Thoracic aorta (tissue), 2 donors: ENCODE data around the gene GABRG3. TPM values are rescaled to one million over a fixed set of nuclear protein-coding genes. Genes with fewer than 3 reads are reported as not detected.

Experiments
- ATAC-seq: fragments of 150-250 bp; one replicate; pipeline ENCODE4 v1.8.0; 2017; ENCODE audit warnings: low read depth; ENCODE audit not compliant: insufficient number of reproducible peaks, low FRiP score
- DNase-seq: peaks from one replicate; pipeline ENCODE4 v3.0.0-alpha.2; 2020; ENCODE audit warnings: low spot score
- H3K27ac ChIP-seq, 2 donors: fragments of 200-600 bp; sonication (generic); 1 replicate in 1 of 2; 2 replicates in 1 of 2; pipeline ENCODE4 v1.5.1; 2016; ENCODE audit warnings: mild to moderate bottlenecking in 2 of 2, moderate library complexity in 2 of 2
- H3K27me3 ChIP-seq: fragments of 200-600 bp; sonication (generic); replicated peaks from 2 replicates; pipeline ENCODE4 v1.6.0; 2016; ENCODE audit warnings: mild to moderate bottlenecking; ENCODE audit not compliant: insufficient read depth
- H3K36me3 ChIP-seq: fragments of 200-600 bp; sonication (generic); one replicate; pipeline ENCODE4 v1.5.1; 2016
- H3K4me1 ChIP-seq, 2 donors: fragments of 200-600 bp; sonication (generic); 1 replicate in 1 of 2; 2 replicates in 1 of 2; pipeline versions ENCODE4 v1.5.1 to v1.6.0; 2016; ENCODE audit warnings: low read depth in 2 of 2, mild to moderate bottlenecking in 1 of 2; ENCODE audit not compliant: control insufficient read depth in 1 of 2
- H3K4me3 ChIP-seq: fragments of 200-600 bp; sonication (generic); 2 replicates; pipeline ENCODE4 v1.5.1; 2016; ENCODE audit warnings: mild to moderate bottlenecking
- H3K9me3 ChIP-seq: fragments of 200-600 bp; sonication (generic); 2 replicates; pipeline ENCODE4 v1.5.1; 2016
- CTCF ChIP-seq: fragments of 200-600 bp; sonication (generic); IDR thresholded peaks from one replicate; pipeline ENCODE4 v1.5.1; 2019; ENCODE audit warnings: antibody characterized with exemption
- total RNA-seq, 2 donors: library from RNA; depleted of rRNA; stranded (reverse); fragments of >200 nt; gene quantifications; one replicate each; pipeline versions ENCODE4 v1.1.0 to v1.2.3, GENCODE V29; 2016

GABRG3 gene
- total RNA-seq, 2 donors from 2014 or later, result not detected

GRCh38 chr15:27486683-27487647 lies 516.0 kb downstream of the GABRG3 start:
- Histone ChIP-seq H3K36me3 (no peaks in the 10 kb centered on the region), H3K27me3 (no peaks in the 10 kb centered on the region), H3K4me1 (no peaks in the 10 kb centered on the region), H3K4me3 (no peak overlapping the region), H3K9me3 (no peaks in the 10 kb centered on the region), H3K27ac (no peak overlapping the region)
- TF ChIP-seq CTCF, result no peak
- ATAC-seq (no peak), DNase-seq (no peak)

DNA sequence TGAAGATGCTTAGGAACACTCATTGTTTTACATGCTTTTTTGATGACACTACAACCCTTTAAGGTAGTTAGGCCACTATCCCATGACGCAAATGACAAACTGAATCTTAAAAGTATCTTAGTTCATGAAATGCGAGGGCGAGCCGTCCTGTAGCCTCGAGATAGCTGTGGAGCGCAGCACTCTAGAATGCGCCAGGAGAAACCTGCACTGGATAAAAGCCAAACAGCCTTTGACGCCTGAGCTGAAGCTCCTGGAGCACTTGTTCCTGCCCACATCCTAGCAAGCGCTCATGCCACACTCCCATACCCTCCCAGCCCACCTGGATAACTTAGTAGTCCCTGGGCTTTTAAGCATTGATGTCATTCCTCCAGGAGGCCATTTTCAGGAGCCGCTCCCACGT lies 516.9 kb downstream of the GABRG3 start:
- Histone ChIP-seq H3K27me3 (no peaks in the 10 kb centered on the region), H3K4me1 (no peaks in the 10 kb centered on the region), H3K4me3 (no peak overlapping the region), H3K36me3 (no peaks in the 10 kb centered on the region), H3K27ac (no peak overlapping the region), H3K9me3 (no peaks in the 10 kb centered on the region)
- ATAC-seq (no peak), DNase-seq (no peak)
- TF ChIP-seq CTCF, result no peak

- TF ChIP-seq CTCF, result no peak
- no peaks in the 10 kb centered on the region for H3K27me3 ChIP-seq
- H3K27ac ChIP-seq, result no peak overlapping the region
- no peaks in the 10 kb centered on the region for H3K36me3 ChIP-seq
- H3K4me3 ChIP-seq, result no peak overlapping the region
- ATAC-seq, result no peak
- DNase-seq, result no peak
- H3K9me3 ChIP-seq, result no peaks in the 10 kb centered on the region
- H3K4me1 ChIP-seq, result no peaks in the 10 kb centered on the region
Measured at GRCh38 chr15:27490867-27491595, 520.0 kb downstream of the GABRG3 start.

GRCh38 chr15:27491666-27492621 lies 521.0 kb downstream of the GABRG3 start:
- Histone ChIP-seq H3K9me3 (no peaks in the 10 kb centered on the region), H3K4me1 (no peaks in the 10 kb centered on the region), H3K4me3 (no peak overlapping the region), H3K27ac (no peak overlapping the region), H3K36me3 (no peaks in the 10 kb centered on the region), H3K27me3 (no peaks in the 10 kb centered on the region)
- DNase-seq (no peak), ATAC-seq (no peak)
- TF ChIP-seq CTCF, result no peak
